Activated CD8-positive, alpha-beta T cell treated with anti-CD3 and anti-CD28 coated beads, Interleukin-2, amount 10 ng/mL, durations not matched to agents 7 days and 5 days (primary cell): ENCODE measurements around the gene DLX1. TPM values are rescaled to one million over a fixed set of nuclear protein-coding genes. Genes with fewer than 3 reads are reported as not detected.

Experiments
- ATAC-seq: fragments of 150-1000 bp; cut with Tn5 transposase; one replicate; pipeline ENCODE4 v1.10.0; 2021; ENCODE audit warnings: moderate library complexity
- CTCF ChIA-PET: fragments of 350-600 bp; sonication (Branson Sonifier 250); formaldehyde crosslinking; loops from one replicate; lab custom pipeline; 2021; ENCODE audit warnings: antibody characterized with exemption; lab: Charles Lee
- POLR2A ChIA-PET: fragments of 350-600 bp; sonication (Branson Sonifier 250); formaldehyde crosslinking; loops from one replicate; lab custom pipeline; 2021; ENCODE audit warnings: antibody characterized with exemption; lab: Charles Lee
- DNase-seq: peaks from one replicate; pipeline ENCODE4 v3.0.0-alpha.2; 2020
- H3K27ac Mint-ChIP-seq: one replicate; pipeline ENCODE4 v1.8.0; 2021; ENCODE audit warnings: mild to moderate bottlenecking, mixed read lengths
- H3K27me3 Mint-ChIP-seq: one replicate; pipeline ENCODE4 v1.8.0; 2021; ENCODE audit warnings: low read depth, mixed read lengths
- H3K36me3 Mint-ChIP-seq: one replicate; pipeline ENCODE4 v1.8.0; 2021; ENCODE audit warnings: low read depth, mixed read lengths
- H3K4me1 Mint-ChIP-seq: one replicate; pipeline ENCODE4 v1.8.0; 2021; ENCODE audit warnings: low read depth, mixed read lengths
- H3K4me3 Mint-ChIP-seq: one replicate; pipeline ENCODE4 v1.8.0; 2021; ENCODE audit warnings: mild to moderate bottlenecking, mixed read lengths
- H3K9me3 Mint-ChIP-seq: one replicate; pipeline ENCODE4 v1.8.0; 2022; ENCODE audit warnings: mixed read lengths; ENCODE audit not compliant: insufficient read depth
- total RNA-seq, 2 experiments: library from RNA; stranded (reverse); gene quantifications; one replicate each; pipeline ENCODE4 v1.2.3, GENCODE V29; 2021

Gene DLX1
- not detected for total RNA-seq

GRCh38 chr2:172085460-172086159, at the start of gene DLX1:
Gene DLX1, plus strand, starts transcription at chr2:172085507. Its CDS starts 171 bp downstream, at chr2:172085678.
- Mint-ChIP-seq H3K27ac (peak within 1 kb of the TSS; percentile 19), H3K4me3 (peak within 1 kb of the TSS; percentile 67), H3K36me3 (peaks cover 16% of the 10 kb centered on the region), H3K4me1 (peaks cover 65% of the 10 kb centered on the region), H3K9me3 (no peaks in the 10 kb centered on the region), H3K27me3 (peaks cover 94% of the 10 kb centered on the region)
- DNase-seq (no peak), ATAC-seq (no peak)
- POLR2A ChIA-PET: no interaction called here
- CTCF ChIA-PET: interaction anchor here (0.6 to 4.2 kb wide), 5 partner anchors 14 to 377 kb away, joined by 3 to 51 read pairs (median 3); partner anchors contain the start of gene DLX2

GRCh38 chr2:172038121-172038520, 47.2 kb upstream of the DLX1 start:
- H3K27ac Mint-ChIP-seq: no peak overlapping the region
- H3K27me3 Mint-ChIP-seq: no peaks in the 10 kb centered on the region
- no peak overlapping the region for H3K4me3 Mint-ChIP-seq
- CTCF ChIA-PET: interaction anchor here (0.9 to 1.4 kb wide), 5 partner anchors 11 to 424 kb away, joined by 3 to 5 read pairs (median 3); no protein-coding TSS in a partner anchor
- ATAC-seq (no peak), DNase-seq (no peak)
- POLR2A ChIA-PET: interaction anchor here (0.6 kb wide), 1 partner anchor 863 kb away, joined by 3 read pairs; no protein-coding TSS in a partner anchor
- H3K4me1 Mint-ChIP-seq: no peaks in the 10 kb centered on the region
- H3K9me3 Mint-ChIP-seq: no peaks in the 10 kb centered on the region
- no peaks in the 10 kb centered on the region for H3K36me3 Mint-ChIP-seq

- no peak for ATAC-seq
Measured at GRCh38 chr2:172038604-172039003, 46.7 kb upstream of the DLX1 start.

DNA sequence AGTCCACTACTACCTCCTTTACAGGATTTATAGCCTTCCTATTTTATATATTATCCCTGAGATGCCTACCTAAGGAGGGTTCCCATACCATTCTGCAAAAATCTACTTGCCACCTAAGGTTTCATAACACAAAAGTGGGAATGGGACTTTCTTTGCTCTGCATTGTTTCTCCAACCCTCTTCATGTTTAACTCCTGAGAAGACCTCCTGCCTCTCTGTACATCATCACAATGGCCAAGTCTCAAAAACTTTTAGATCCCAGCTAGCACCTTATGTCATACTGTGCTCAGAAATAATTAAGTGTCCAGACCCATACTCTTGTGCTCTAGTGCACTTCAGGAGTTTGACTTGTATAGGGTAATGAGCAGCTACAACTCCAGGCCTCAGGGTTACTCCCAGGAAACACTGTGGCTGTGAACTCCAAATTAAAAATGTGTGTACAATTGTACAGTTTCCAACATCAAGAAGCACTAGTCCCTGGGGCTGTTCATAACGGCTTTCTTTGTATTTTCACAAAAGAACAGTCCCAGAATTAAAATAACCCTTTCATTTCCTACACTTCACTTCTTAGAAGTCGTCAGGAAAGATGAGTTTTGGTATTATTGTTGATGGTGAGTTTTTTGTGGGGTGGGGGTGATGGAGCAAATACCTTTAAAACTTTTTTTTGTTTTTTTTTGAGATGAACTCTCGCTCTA, 46.1 kb upstream of the DLX1 start:
- H3K27ac Mint-ChIP-seq: no peak overlapping the region
- no peaks in the 10 kb centered on the region for H3K36me3 Mint-ChIP-seq
- ChIA-PET CTCF (no interaction called here), POLR2A (interaction anchor here (0.6 kb wide), 1 partner anchor 864 kb away, joined by 3 read pairs; no protein-coding TSS in a partner anchor)
- H3K4me1 Mint-ChIP-seq: no peaks in the 10 kb centered on the region
- ATAC-seq: no peak
- no peak overlapping the region for H3K4me3 Mint-ChIP-seq
- H3K9me3 Mint-ChIP-seq: no peaks in the 10 kb centered on the region
- H3K27me3 Mint-ChIP-seq: no peaks in the 10 kb centered on the region
- no peak for DNase-seq

More at GRCh38 chr2:172038604-172039003, 46.7 kb upstream of the DLX1 start:
- no peaks in the 10 kb centered on the region for H3K36me3 Mint-ChIP-seq
- DNase-seq: no peak
- H3K4me1 Mint-ChIP-seq: no peaks in the 10 kb centered on the region
- POLR2A ChIA-PET: interaction anchor here (0.6 kb wide), 1 partner anchor 864 kb away, joined by 3 read pairs; no protein-coding TSS in a partner anchor
- H3K27ac Mint-ChIP-seq: no peak overlapping the region
- H3K27me3 Mint-ChIP-seq: no peaks in the 10 kb centered on the region
- H3K9me3 Mint-ChIP-seq: no peaks in the 10 kb centered on the region
- CTCF ChIA-PET: interaction anchor here (0.9 to 1.4 kb wide), 2 partner anchors 11 to 89 kb away, joined by 3 to 4 read pairs; no protein-coding TSS in a partner anchor
- no peak overlapping the region for H3K4me3 Mint-ChIP-seq

GRCh38 chr2:172040311-172040710, 45.0 kb upstream of the DLX1 start:
- H3K27me3 Mint-ChIP-seq: no peaks in the 10 kb centered on the region
- no peak for DNase-seq
- ChIA-PET POLR2A (no interaction called here), CTCF (no interaction called here)
- H3K9me3 Mint-ChIP-seq: no peaks in the 10 kb centered on the region
- H3K4me3 Mint-ChIP-seq: no peak overlapping the region
- no peaks in the 10 kb centered on the region for H3K36me3 Mint-ChIP-seq
- H3K4me1 Mint-ChIP-seq: no peaks in the 10 kb centered on the region
- no peak overlapping the region for H3K27ac Mint-ChIP-seq
- ATAC-seq: no peak

DNA sequence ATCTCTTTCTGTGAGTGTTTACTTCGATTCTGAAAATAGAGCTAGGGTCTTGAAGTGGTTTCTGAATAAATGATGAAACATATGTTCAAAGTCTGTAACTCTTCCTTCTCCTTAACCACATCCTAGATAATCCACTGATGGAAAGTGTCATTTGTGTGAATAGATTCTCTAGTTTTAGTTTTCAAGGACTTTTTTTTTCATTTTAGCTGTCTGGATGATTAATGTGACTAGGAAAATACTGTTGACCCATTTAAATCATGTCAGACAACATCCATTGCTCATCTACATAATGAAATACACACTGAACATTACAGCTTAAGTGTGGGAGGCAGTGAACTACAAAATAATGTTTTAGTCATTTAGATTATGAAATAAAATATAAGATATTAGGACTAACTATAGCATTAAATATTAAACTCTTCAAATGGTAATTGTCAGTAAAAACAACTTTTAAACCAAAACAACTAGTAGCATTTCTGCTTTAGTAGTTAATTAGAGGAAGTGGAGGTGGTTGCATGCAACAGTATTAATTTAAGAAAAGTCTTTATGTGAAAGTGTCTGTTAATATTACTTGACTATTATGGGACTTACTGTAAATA, 39.1 kb upstream of the DLX1 start:
- no peaks in the 10 kb centered on the region for H3K9me3 Mint-ChIP-seq
- peaks cover 4% of the 10 kb centered on the region for H3K4me1 Mint-ChIP-seq
- CTCF ChIA-PET: interaction anchor here (0.6 to 1.3 kb wide), 3 partner anchors 9 to 226 kb away, joined by 3 to 4 read pairs (median 3); no protein-coding TSS in a partner anchor
- no peak overlapping the region for H3K27ac Mint-ChIP-seq
- H3K27me3 Mint-ChIP-seq: no peaks in the 10 kb centered on the region
- POLR2A ChIA-PET: no interaction called here
- ATAC-seq (no peak), DNase-seq (no peak)
- no peak overlapping the region for H3K4me3 Mint-ChIP-seq
- H3K36me3 Mint-ChIP-seq: no peaks in the 10 kb centered on the region

DNA sequence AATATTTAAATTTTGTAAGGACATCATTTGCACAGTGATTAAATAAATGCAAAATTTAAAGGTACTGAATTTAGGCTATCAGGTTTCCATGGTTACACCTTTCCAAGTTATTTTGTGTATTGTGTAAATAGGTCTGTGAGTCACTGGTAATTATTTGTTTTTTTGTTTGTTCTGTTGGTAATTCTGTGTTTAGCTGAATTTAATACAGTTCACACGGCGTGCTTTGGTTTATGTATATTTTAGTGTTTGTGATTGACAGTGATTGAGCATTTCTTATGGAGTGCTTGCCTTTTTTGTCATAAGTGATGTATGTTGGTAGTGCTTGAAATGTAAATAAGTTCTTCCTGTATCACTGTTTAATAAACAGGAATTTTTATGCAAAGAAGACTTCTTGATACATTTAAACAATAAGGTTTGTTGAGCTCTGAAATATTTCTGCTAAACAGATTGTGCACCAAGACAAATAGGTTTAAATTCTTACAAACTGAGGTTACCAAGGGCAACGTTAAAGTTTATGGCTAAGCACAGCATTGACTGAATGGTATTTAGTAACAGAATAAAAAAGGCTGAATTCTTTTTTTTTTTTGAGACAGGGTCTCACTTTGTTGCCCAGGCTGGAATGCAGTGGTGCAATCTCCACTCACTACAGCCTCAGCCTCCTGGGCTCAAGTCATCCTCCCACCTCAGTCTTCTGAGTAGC, 38.3 kb upstream of the DLX1 start:
- no peak overlapping the region for H3K27ac Mint-ChIP-seq
- H3K36me3 Mint-ChIP-seq: no peaks in the 10 kb centered on the region
- CTCF ChIA-PET: interaction anchor here (1.3 kb wide), 1 partner anchor 9 kb away, joined by 3 read pairs; no protein-coding TSS in a partner anchor

GRCh38 chr2:172047566-172048507, 37.5 kb upstream of the DLX1 start:
- ChIA-PET CTCF (no interaction called here), POLR2A (no interaction called here)
- ATAC-seq: no peak
- Mint-ChIP-seq H3K27ac (no peak overlapping the region), H3K9me3 (no peaks in the 10 kb centered on the region), H3K27me3 (no peaks in the 10 kb centered on the region), H3K4me1 (peaks cover 4% of the 10 kb centered on the region), H3K4me3 (no peak overlapping the region), H3K36me3 (no peaks in the 10 kb centered on the region)
- no peak for DNase-seq

More for the DNA sequence above, 38.3 kb upstream of the DLX1 start:
- no peaks in the 10 kb centered on the region for H3K9me3 Mint-ChIP-seq
- peaks cover 4% of the 10 kb centered on the region for H3K4me1 Mint-ChIP-seq
- ATAC-seq: no peak
- POLR2A ChIA-PET: no interaction called here
- DNase-seq: no peak
- no peak overlapping the region for H3K4me3 Mint-ChIP-seq
- no peaks in the 10 kb centered on the region for H3K27me3 Mint-ChIP-seq

- ATAC-seq: no peak
- Mint-ChIP-seq H3K4me1 (peaks cover 4% of the 10 kb centered on the region), H3K36me3 (no peaks in the 10 kb centered on the region), H3K27ac (no peak overlapping the region), H3K4me3 (no peak overlapping the region), H3K27me3 (no peaks in the 10 kb centered on the region), H3K9me3 (no peaks in the 10 kb centered on the region)
- no peak for DNase-seq
- CTCF ChIA-PET: interaction anchor here (1.2 kb wide), 1 partner anchor 11 kb away, joined by 3 read pairs; no protein-coding TSS in a partner anchor
- POLR2A ChIA-PET: no interaction called here
Measured at GRCh38 chr2:172048508-172049503, 36.5 kb upstream of the DLX1 start.
